ENCODE results near the gene GNG14.
"Not testable (repeated sequence)": the region's sequence is repeated elsewhere in the genome, so short reads cannot be mapped to it uniquely, and the experiment has no call there.

The GNG14 gene

GRCh38 chr19:12667731-12668302 lies 20.0 kb upstream of the GNG14 start:
- no peak for DNase-seq

- no peak for DNase-seq
These were observed 19.5 kb upstream of the GNG14 start for GRCh38 chr19:12668346-12668745.

GRCh38 chr19:12668932-12669269 lies 18.9 kb upstream of the GNG14 start:
- no peak for DNase-seq

- peak; percentile 61 for DNase-seq
These were observed 18.3 kb upstream of the GNG14 start for GRCh38 chr19:12669270-12670158.

- DNase-seq, result no peak
These were observed 17.5 kb upstream of the GNG14 start for GRCh38 chr19:12670159-12670928.

GRCh38 chr19:12672744-12673143 lies 15.1 kb upstream of the GNG14 start:
- DNase-seq, result no peak

- no peak for DNase-seq
These were observed 12.4 kb upstream of the GNG14 start for GRCh38 chr19:12675399-12675798.

GRCh38 chr19:12675940-12676339 lies 11.9 kb upstream of the GNG14 start:
- no peak for DNase-seq

GRCh38 chr19:12676384-12676792 lies 11.4 kb upstream of the GNG14 start:
- peak; percentile 66 for DNase-seq

- no peak for DNase-seq
These were observed 10.9 kb upstream of the GNG14 start for GRCh38 chr19:12676928-12677327.

- DNase-seq, result not testable (repeated sequence)
These were observed 9.8 kb upstream of the GNG14 start for GRCh38 chr19:12678039-12678438.

GRCh38 chr19:12680034-12680433 lies 7.8 kb upstream of the GNG14 start:
- no peak for DNase-seq

GRCh38 chr19:12681074-12681987 lies 6.5 kb upstream of the GNG14 start, which contains the start of gene DHPS:
DHPS (minus strand) TSS chr19:12681880; CDS start chr19:12681766, 114 bp downstream.
- DNase-seq, result peak; percentile 95

GRCh38 chr19:12685831-12686230 lies 2.0 kb upstream of the GNG14 start:
- no peak for DNase-seq

GRCh38 chr19:12689012-12689411 lies 1.2 kb downstream of the GNG14 start:
- DNase-seq, result no peak

GRCh38 chr19:12689581-12690216 lies 1.9 kb downstream of the GNG14 start:
- DNase-seq, result no peak

GRCh38 chr19:12692960-12693359 lies 5.2 kb downstream of the GNG14 start:
- no peak for DNase-seq

- DNase-seq, result no peak
These were observed 6.8 kb downstream of the GNG14 start for GRCh38 chr19:12694641-12695040.

- DNase-seq, result no peak
These were observed 7.3 kb downstream of the GNG14 start for GRCh38 chr19:12695096-12695495.

GRCh38 chr19:12695514-12695913 lies 7.7 kb downstream of the GNG14 start:
- no peak for DNase-seq

GRCh38 chr19:12695997-12696365 lies 8.2 kb downstream of the GNG14 start:
- DNase-seq, result no peak
